ENCODE measurements around the gene FKBP1A. TPM values are rescaled to one million over a fixed set of nuclear protein-coding genes. Genes with fewer than 3 reads are reported as not detected.

The FKBP1A gene
- total and polyA plus RNA-seq, 2 donors from 2014 or later, result 220 to 260 TPM

DNA sequence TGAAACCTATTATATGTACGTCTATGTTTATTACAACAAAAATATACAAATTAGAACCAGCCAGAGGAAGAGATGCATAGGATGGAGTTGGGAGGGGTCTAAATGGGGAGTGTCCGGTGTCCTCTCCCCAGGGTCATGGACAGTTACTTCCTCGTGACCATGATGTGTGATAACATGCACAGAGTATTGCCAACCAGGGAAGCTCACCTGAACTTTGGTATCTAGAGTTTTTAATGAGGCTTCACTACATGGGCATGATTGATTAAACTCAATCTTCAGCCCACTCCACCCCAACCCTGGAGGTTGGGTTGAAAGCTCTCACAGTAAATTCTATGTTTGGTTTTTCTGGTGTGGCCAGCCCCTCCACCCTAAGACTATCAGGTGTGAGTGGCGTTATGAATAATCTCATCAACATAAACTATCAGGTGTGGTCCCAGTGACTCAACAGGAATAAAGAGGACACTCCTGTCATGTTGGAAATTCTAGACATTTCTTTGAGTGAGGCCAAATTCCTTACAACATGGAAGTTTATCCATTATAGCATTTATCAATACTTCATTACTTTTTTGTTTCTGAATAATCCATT lies 36.4 kb upstream of the FKBP1A start:
- Histone ChIP-seq H3K27ac (ENCODE audit: low read depth in 2 of 2, low read length in 2 of 2) (no peak overlapping the region), H3K27me3 (ENCODE audit: control insufficient read depth, insufficient read depth, low read length) (no peaks in the 10 kb centered on the region), H3K4me3 (ENCODE audit: low read length in 3 of 3) (no peak overlapping the region), H3K4me1 (ENCODE audit: control insufficient read depth in 2 of 3, insufficient read depth in 2 of 3, low read depth in 1 of 3, low read length in 3 of 3) (no peaks in the 10 kb centered on the region), H3K9ac (ENCODE audit: low read length in 3 of 3) (no peak overlapping the region), H3K9me3 (ENCODE audit: control insufficient read depth in 2 of 3, insufficient read depth in 1 of 3, low read length in 3 of 3) (no peaks in the 10 kb centered on the region), H3K36me3 (ENCODE audit: control insufficient read depth in 2 of 3, insufficient read depth in 3 of 3, low read length in 3 of 3) (no peaks in the 10 kb centered on the region)
- intact Hi-C loops (cut with DNase I), result no loop called here
- FAIRE-seq (no peak), DNase-seq (no peak)
- TF ChIP-seq, protein P1, sequence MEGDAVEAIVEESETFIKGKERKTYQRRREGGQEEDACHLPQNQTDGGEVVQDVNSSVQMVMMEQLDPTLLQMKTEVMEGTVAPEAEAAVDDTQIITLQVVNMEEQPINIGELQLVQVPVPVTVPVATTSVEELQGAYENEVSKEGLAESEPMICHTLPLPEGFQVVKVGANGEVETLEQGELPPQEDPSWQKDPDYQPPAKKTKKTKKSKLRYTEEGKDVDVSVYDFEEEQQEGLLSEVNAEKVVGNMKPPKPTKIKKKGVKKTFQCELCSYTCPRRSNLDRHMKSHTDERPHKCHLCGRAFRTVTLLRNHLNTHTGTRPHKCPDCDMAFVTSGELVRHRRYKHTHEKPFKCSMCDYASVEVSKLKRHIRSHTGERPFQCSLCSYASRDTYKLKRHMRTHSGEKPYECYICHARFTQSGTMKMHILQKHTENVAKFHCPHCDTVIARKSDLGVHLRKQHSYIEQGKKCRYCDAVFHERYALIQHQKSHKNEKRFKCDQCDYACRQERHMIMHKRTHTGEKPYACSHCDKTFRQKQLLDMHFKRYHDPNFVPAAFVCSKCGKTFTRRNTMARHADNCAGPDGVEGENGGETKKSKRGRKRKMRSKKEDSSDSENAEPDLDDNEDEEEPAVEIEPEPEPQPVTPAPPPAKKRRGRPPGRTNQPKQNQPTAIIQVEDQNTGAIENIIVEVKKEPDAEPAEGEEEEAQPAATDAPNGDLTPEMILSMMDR (IDR thresholded peaks at IDR 0.05; ENCODE audit: borderline replicate concordance, extremely low read depth, insufficient read depth), result no peak

DNA sequence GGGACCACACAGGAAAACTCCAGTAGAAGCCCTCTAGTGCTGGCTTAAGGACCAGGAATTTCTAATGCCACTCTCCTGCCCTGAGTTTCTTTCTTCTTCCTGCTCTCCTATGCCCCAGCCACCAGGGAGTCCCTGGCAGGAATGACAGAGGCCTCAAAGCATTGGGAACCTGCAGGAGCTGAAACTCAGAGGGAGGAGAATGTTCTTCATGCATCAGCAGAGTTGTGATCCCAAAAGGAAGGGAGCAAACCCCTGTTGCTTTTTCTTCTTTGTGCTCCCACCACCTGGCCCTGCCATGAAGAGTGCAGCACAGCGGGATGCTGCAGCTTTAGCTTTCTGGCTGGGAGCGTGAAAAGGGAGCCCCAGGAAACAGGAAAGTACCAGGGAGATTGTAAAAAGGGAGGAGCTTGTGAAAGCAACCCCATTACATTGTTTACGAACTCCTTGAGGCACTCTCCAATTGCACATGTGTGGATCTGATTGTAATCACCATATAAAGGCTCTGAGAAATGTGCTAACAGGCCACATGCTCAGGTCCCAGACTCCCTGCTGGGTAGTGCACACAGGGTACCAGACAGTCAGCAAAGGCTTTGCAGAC lies 34.7 kb upstream of the FKBP1A start:
- FAIRE-seq, result no peak

DNA sequence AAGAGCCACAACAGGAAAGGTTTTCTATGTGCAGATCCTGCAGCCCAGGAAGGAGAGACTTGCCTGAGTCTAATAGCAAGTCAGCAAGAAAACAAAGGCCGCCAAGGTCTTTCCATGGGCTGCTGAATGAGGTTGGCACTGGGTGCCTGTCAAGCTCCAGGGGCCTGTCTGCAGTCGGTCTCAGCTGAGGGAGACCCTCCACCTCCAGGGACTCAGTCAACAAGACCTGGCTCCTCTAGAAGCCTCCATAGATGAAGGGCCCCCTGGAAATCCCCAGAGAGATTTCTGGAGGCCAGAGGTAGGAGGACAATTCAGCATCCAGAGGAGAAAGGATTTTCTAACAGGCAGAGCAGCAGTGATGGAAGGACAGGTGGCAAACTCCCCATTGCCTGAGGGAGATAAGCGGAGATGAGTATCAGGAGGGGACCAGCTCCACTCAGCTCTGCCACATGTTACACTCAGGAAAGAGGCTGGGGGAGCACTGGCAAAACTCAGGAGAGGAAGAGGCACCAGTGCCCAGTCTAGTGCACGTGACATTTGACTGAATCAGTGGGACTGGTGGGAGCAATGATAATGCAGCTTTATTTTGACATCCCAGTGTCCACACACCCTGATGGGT lies 33.5 kb upstream of the FKBP1A start:
- H3K27me3 ChIP-seq (ENCODE audit: control insufficient read depth, insufficient read depth, low read length), result no peaks in the 10 kb centered on the region
- no peak overlapping the region for H3K9ac ChIP-seq (ENCODE audit: low read length in 3 of 3)
- FAIRE-seq, result no peak
- H3K36me3 ChIP-seq (ENCODE audit: control insufficient read depth in 2 of 3, insufficient read depth in 3 of 3, low read length in 3 of 3), result no peaks in the 10 kb centered on the region
- TF ChIP-seq, protein P1 (IDR thresholded peaks at IDR 0.05; ENCODE audit: borderline replicate concordance, extremely low read depth, insufficient read depth), result no peak
- no peaks in the 10 kb centered on the region for H3K9me3 ChIP-seq (ENCODE audit: control insufficient read depth in 2 of 3, insufficient read depth in 1 of 3, low read length in 3 of 3)
- intact Hi-C loops (cut with DNase I), result no loop called here
- DNase-seq, result no peak
- H3K4me3 ChIP-seq (ENCODE audit: low read length in 3 of 3), result no peak overlapping the region
- H3K27ac ChIP-seq (ENCODE audit: low read depth in 2 of 2, low read length in 2 of 2), result no peak overlapping the region
- no peaks in the 10 kb centered on the region for H3K4me1 ChIP-seq (ENCODE audit: control insufficient read depth in 2 of 3, insufficient read depth in 2 of 3, low read depth in 1 of 3, low read length in 3 of 3)

More for the DNA sequence above, 34.7 kb upstream of the FKBP1A start:
- Histone ChIP-seq H3K4me1 (ENCODE audit: control insufficient read depth in 2 of 3, insufficient read depth in 2 of 3, low read depth in 1 of 3, low read length in 3 of 3) (no peaks in the 10 kb centered on the region), H3K9me3 (ENCODE audit: control insufficient read depth in 2 of 3, insufficient read depth in 1 of 3, low read length in 3 of 3) (no peaks in the 10 kb centered on the region), H3K27ac (ENCODE audit: low read depth in 2 of 2, low read length in 2 of 2) (no peak overlapping the region), H3K27me3 (ENCODE audit: control insufficient read depth, insufficient read depth, low read length) (no peaks in the 10 kb centered on the region), H3K4me3 (ENCODE audit: low read length in 3 of 3) (no peak overlapping the region), H3K9ac (ENCODE audit: low read length in 3 of 3) (no peak overlapping the region), H3K36me3 (ENCODE audit: control insufficient read depth in 2 of 3, insufficient read depth in 3 of 3, low read length in 3 of 3) (no peaks in the 10 kb centered on the region)
- TF ChIP-seq, protein P1 (IDR thresholded peaks at IDR 0.05; ENCODE audit: borderline replicate concordance, extremely low read depth, insufficient read depth), result no peak
- peak in 2 of 5 donors; percentile 34 to 38 for DNase-seq
- intact Hi-C loops (cut with DNase I), result no loop called here

Data from kidney (tissue), 14 donors.